HG03342 (cell line): ENCODE data around the gene MVB12B.

Source experiments
- ATAC-seq: cut with Tn5 transposase; IDR thresholded peaks from one replicate; pipeline ENCODE4 v1.9.1; 2021; ENCODE audit warnings: mild to moderate bottlenecking, moderate library complexity; ENCODE audit not compliant: unreplicated experiment

Gene MVB12B

DNA sequence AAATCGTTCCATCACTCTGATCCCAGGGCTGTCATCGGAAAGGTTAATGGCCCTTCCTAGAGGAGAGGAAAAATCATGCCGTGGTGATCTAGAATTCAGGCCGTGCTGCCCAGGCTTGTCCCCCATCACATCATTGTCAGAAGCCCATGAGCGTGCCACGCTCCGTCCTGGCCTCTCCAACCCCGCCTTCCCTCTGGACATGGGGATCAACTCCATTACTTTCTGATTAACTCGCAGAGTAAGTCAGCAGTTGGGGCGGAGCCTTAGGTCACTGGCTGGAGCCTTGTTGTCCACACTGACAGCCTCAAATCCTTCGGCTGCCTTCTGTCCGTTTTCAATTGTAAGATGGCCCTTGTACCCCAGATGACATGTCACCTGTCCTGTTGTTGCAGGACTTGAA is 75.0 kb downstream of the MVB12B start:
- no peak for ATAC-seq

DNA sequence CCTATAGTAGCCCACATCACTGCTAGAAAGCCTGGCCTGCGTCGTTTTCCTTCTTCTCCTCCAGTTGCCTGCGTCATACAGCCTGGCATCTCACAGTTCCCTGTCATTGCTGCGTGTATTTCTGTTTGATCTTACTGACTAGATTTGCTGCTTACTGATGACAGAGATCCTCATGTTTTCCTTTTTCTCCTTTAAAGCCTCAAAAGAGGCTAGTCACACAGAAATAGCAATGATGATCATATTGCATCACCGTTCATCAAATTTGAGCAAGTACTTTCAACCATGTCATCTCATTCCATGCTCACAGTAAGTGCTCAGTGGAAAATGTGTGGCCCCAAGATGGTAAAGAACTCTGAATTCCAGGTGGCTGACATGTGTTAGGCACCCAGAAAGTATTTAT is 76.8 kb downstream of the MVB12B start:
- no peak for ATAC-seq

DNA sequence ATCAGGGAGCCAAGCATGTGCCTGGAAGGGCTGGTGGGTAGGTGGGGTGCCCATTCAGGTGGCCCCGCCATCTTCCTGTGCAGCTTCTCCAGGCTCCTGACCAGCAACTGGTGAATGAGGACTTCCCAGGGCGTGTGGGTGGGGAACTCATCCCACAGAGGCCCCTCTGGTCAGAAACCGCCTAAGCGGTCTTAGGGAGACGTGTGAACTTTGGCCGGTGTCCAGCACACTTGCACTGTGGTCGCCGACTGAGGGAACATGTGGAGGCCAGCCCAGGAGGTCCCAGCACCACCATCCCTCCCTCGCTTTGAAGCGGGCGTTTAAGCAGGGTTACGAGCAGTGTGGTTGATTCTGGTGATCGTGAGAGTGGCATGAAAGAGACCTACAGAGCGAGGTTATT is 77.8 kb downstream of the MVB12B start:
- ATAC-seq: no peak

DNA sequence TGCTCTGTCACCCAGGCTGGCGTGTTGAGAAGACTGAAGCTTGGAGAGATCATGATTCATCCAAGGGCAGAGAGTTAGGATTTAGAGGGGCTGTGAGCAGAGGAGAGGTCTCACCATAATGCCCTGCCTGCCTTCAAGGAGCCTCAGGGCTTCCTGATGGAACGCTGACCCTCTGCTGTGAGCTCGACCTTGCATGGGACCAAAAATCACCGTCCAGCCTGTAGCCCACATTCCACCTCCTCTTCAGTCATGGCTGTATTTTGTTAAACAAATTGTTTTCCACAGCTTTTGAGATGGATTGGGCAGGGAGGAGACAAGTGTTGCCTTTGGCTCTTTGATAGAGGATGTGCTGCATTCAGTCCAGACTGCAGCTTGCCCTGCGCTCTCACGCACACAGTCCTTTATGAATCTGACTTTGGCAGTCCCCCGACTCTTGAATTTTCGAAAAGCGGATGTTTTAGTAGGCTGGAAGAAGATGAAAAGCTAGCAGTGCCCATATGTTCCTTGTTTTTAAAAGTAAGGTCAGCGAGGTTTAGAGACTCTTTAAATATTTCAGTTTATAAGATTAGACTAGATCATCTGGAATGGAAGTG is 79.5 kb downstream of the MVB12B start:
- no peak for ATAC-seq

GRCh38 chr9:126407114-126407870 is 80.7 kb downstream of the MVB12B start:
- ATAC-seq: no peak

DNA sequence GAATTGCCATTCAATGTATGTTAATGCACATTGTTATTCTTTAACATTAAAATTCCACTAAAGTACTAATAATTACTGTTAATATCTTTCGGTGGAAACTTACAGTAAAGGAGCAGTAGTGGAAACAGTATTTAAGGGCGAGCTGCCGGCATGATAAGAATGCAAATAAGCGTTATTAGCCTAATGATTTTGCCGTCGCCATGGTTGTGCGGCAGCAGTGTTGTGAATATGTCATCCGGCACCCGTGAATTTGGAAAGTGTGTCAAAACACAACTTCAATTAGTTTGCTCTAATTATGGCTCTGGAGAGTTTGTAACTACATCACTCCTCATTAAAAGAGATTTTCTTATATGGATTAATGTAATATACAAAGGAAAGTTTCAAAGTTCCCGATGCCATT is 81.4 kb downstream of the MVB12B start:
- ATAC-seq: no peak

- no peak for ATAC-seq
Observed at GRCh38 chr9:126410229-126410628, 83.6 kb downstream of the MVB12B start.

- peak; percentile 61 for ATAC-seq
Observed at GRCh38 chr9:126411225-126411947, 84.8 kb downstream of the MVB12B start.

GRCh38 chr9:126411948-126412284 is 85.3 kb downstream of the MVB12B start:
- peak; percentile 16 for ATAC-seq

- no peak for ATAC-seq
Observed at GRCh38 chr9:126412905-126413304, 86.3 kb downstream of the MVB12B start.

DNA sequence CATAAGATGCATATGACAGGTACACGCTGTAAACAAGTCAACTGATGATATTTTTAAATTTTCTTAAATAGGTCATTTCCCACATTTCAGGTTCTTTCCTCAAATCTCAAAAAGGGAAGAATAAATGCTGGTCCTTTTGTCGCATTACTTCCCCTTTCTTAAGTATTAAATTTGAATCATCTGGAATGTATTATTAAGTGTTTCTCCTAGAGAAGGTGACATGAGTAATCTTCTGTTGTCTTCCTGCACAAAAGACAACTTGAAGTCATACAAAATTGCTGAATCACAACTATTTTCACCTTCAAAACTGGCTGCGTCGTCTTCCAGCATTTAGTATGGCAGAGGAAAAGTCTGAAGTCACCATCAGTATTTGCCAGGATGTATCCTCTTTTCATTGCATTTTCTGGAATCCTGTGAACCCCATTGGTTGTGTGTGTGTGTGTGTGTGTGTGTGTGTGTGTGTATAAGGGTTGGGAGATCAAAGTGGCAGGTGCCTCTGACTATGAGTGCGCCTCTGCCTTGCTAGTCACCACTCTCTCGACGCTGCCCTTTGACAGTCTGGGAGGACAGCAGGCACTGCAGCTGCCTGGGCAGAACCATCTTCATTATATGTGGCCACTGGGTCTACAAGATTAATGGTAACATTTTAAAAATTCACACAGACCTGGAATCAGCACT is 86.9 kb downstream of the MVB12B start:
- no peak for ATAC-seq

GRCh38 chr9:126415741-126416370 is 89.2 kb downstream of the MVB12B start:
- no peak for ATAC-seq

DNA sequence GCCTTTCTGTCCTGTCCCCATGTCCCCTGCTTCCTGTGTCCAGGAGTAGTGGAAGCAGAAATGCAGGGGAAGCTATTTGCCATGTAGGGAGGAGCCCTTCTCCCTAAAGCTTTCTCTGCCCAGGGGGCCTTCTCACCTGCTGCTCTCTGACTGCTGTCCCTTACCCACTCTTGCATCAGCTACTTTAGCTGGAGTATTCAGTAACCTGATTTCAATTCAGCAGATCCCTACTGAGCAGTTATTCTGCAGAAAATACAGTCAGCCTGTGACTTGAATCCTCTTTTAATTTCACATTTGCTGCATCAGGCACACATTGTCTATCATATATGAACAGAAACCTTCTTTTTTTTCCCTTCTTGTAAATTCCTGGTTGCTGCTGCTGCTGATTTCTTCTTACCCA is 90.4 kb downstream of the MVB12B start:
- no peak for ATAC-seq

DNA sequence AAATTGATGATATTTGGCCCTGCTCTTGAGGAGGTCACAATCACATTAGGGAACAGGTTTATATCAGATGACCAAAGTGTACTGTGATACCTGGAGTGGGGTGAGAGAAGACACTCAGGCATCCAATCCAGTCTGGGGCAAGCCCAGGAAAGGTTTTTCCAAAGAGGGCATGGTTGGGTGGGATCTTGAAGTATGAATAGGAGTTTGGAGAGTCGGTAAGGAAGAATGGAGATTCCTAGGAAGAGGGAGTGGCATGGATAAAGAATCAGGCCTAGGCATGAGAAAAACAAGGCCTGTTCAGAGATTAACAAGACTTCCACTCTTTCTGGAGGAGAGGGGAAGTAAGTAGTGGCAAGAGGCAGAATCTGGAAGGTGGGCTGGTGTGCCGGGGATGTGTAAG is 91.1 kb downstream of the MVB12B start:
- ATAC-seq: no peak

- ATAC-seq: no peak
Observed at GRCh38 chr9:126418608-126419007, 92.0 kb downstream of the MVB12B start.

- no peak for ATAC-seq
Observed at GRCh38 chr9:126419475-126419874, 92.8 kb downstream of the MVB12B start.

GRCh38 chr9:126420135-126420534 is 93.5 kb downstream of the MVB12B start:
- ATAC-seq: no peak

GRCh38 chr9:126420643-126421564 is 94.3 kb downstream of the MVB12B start:
- ATAC-seq: no peak

DNA sequence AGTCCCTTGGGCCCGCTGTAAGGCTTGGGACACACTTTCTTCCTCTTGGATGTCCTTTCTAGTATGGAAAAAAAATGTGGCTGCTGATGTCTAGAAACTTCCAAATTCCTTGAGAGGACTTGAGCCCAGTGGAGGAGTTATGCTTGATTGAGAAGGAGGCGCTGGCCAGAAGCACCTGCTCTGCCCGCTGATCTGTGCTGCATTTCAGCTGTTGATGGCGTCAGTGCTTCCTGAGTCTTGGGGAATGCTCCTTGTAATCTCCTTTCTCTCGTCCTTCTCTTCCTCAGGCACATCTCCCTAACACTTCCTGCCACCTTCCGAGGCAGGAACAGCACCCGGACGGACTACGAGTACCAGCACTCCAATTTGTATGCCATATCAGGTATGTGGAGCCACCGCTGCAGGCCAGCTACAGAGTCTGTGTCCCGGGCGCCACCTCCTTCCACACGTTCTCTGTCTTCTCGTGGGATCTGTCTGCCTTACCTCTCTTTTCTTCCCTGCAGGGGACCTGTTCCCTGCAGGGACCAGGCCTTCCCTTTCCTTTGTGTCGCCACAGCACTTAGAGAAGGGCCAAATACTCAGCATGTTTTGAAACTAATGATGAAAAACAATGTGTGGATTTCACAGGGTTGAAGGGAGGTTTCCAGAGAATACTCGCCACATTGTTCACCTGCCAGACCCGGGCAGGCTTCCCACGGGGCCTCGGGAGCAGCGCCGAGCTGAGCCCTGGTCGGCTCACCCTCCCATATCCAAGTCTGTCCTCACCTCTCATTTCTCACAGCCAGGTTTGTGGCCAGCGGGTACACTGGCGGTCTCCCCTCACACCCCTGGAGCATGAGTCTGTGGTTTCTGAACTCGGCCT is 95.2 kb downstream of the MVB12B start:
- ATAC-seq: no peak
